ENCODE measurements around the gene NFKBIL1. TPM values are rescaled to one million over a fixed set of nuclear protein-coding genes. Genes with fewer than 3 reads are reported as not detected.

Gene NFKBIL1
- total RNA-seq, 1 donor, result 12.5 TPM

DNA sequence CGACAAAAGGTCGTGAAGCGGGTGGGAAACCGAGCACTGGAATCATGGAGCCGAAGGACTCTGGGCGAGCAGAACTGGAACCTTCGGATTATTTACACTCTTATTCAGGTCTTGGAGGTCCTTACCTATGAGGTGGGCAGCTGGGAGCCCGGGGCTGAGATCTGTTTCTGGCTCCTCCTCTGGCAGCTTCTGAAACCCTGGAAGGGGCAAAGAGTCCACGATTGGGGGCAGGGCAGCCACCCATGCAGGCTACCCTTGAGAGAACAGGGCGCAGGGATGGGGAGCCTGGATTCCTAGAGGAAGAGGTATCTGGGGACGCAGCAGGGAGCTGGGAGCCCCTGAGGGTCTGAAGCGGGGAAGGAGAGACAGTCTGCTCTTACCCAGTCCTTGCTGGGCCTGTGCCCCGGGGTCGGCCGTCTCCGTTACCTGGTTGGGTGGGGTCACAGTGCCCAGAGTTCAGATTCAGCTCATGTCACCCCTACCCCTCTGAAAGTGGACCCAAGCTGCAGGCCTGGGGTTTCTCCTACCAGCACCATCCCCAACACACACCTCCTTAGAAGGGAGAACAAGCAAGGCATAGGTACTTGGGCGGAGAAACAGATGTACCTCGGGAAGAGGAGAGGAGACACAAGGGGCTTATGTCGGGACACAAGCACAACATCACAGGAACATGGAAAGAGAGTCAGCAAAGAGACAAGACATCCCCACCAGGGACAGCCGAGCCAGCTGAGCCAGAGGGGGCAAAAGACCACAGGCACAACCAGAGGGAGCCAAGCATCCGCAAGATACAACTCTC, 34.2 kb downstream of the NFKBIL1 start:
- TF ChIP-seq, protein P1, sequence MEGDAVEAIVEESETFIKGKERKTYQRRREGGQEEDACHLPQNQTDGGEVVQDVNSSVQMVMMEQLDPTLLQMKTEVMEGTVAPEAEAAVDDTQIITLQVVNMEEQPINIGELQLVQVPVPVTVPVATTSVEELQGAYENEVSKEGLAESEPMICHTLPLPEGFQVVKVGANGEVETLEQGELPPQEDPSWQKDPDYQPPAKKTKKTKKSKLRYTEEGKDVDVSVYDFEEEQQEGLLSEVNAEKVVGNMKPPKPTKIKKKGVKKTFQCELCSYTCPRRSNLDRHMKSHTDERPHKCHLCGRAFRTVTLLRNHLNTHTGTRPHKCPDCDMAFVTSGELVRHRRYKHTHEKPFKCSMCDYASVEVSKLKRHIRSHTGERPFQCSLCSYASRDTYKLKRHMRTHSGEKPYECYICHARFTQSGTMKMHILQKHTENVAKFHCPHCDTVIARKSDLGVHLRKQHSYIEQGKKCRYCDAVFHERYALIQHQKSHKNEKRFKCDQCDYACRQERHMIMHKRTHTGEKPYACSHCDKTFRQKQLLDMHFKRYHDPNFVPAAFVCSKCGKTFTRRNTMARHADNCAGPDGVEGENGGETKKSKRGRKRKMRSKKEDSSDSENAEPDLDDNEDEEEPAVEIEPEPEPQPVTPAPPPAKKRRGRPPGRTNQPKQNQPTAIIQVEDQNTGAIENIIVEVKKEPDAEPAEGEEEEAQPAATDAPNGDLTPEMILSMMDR (IDR thresholded peaks at IDR 0.05; ENCODE audit: insufficient read depth, low read depth, low read length), result no peak
- peak overlapping the region; percentile 88 for H3K4me3 ChIP-seq (ENCODE audit: low read depth, low read length)
- no peak for DNase-seq (ENCODE audit: low read depth)

DNA sequence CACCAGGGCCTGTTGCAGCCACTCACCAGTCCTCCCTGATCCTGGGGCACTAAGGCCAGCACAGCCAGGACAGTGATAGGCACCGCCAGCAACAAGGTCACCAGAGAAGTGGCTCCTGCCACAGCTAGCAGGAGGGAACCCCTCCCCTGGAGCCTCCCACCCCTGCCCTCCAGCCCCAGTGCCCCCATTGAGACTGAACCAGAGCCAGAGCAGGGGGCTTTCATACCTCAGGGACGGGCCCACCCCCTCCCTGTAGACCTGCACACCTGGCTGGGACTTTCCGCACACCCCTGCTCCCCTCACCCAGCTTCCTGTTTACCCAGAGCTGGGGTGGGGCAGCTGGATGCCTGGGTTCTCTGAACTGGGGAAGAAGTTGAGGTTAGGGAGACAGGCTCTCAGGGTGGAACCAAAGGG, 34.8 kb downstream of the NFKBIL1 start, which contains the start of gene LTB:
Gene LTB, minus strand, starts transcription at position 195 of the 414 bp plus-strand sequence. Its CDS starts 7 bp downstream, at position 188.
- TF ChIP-seq, protein P1 (IDR thresholded peaks at IDR 0.05; ENCODE audit: insufficient read depth, low read depth, low read length), result no peak
- peak within 1 kb of the TSS; percentile 88 for H3K4me3 ChIP-seq (ENCODE audit: low read depth, low read length)
- DNase-seq (ENCODE audit: low read depth), result no peak

DNA sequence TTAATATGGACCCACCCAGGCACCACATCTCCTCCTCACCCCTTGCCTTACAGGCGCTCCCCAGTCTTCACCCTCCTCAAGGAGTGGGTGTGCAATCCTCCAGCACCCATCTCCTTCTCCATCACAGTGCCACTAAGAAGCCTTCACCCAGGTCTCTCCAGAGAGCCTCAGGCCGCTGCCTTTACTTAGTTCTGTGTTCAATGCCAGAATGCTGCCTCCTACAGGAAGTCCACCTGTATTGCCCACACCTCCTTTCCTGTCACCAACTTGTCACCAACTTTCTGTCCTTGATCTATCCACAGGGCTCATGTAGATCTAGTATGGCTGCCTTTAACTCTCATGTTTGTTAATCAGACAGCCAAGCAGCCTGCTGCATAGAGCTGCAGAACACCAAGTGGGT, 38.1 kb downstream of the NFKBIL1 start:
- TF ChIP-seq, protein P1 (IDR thresholded peaks at IDR 0.05; ENCODE audit: insufficient read depth, low read depth, low read length), result peak; percentile 37
- H3K4me3 ChIP-seq (ENCODE audit: low read depth, low read length), result no peak overlapping the region
- DNase-seq (ENCODE audit: low read depth), result no peak

DNA sequence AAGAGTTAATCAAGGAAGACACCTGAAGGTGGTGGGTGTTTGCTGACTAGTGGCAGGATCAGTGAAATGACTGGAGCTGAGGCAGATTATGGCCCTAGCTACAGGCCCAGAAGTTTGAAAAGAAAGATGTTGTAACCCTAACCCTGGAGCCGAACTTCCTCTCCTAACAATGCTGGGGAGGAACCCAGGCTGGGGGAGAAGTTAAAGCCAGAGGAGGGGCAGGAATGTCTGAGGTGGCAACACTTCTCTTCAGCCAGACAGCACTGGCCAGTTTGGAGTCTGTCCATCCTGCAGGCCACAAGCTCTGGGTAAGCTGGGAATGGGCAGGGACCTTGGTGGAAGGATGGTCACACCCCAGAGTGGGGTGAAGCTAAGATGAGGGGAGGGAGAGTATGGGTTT, 38.6 kb downstream of the NFKBIL1 start, which contains the start of gene LST1:
Gene LST1, plus strand, starts transcription at position 270 of the 400 bp plus-strand sequence. CDS start 1,023 bp downstream, outside the sequence.
- DNase-seq (ENCODE audit: low read depth), result no peak
- H3K4me3 ChIP-seq (ENCODE audit: low read depth, low read length), result no peak within 1 kb of the TSS
- TF ChIP-seq, protein P1 (IDR thresholded peaks at IDR 0.05; ENCODE audit: insufficient read depth, low read depth, low read length), result no peak

DNA sequence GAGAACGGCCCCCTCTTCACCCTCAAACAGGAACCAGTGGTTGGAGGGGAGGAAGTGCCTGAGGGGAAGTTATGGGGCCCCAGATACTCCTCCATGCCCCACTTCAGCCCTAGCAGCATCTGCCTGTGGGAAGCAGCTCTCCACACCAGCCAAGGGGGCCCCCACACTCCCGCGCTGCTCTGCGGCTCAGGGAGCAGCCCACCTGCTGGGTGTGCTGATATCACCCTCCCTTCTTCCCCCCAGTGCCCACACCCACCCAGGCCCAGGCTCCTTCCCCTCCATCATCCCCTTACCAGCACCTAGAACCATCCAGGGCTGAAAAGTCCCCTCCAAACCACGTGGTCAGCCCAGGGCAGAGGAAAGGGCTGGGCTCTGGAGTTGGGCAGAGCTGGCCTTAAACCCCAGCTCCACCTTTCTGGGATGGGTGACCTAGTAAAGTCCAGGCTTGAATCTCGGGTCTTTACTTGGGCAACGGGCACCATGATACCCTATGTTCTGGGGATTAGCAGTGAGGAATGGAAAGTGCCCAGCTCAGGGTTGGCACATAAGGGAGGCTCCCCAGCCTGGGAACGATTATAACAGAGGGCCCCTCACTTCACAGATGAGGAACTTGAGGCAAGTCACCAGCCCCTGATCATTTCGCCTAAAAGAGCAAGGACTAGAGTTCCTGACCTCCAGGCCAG, 39.3 kb downstream of the NFKBIL1 start:
- no peak for DNase-seq (ENCODE audit: low read depth)
- H3K4me3 ChIP-seq (ENCODE audit: low read depth, low read length), result no peak overlapping the region
- TF ChIP-seq, protein P1 (IDR thresholded peaks at IDR 0.05; ENCODE audit: insufficient read depth, low read depth, low read length), result no peak

DNA sequence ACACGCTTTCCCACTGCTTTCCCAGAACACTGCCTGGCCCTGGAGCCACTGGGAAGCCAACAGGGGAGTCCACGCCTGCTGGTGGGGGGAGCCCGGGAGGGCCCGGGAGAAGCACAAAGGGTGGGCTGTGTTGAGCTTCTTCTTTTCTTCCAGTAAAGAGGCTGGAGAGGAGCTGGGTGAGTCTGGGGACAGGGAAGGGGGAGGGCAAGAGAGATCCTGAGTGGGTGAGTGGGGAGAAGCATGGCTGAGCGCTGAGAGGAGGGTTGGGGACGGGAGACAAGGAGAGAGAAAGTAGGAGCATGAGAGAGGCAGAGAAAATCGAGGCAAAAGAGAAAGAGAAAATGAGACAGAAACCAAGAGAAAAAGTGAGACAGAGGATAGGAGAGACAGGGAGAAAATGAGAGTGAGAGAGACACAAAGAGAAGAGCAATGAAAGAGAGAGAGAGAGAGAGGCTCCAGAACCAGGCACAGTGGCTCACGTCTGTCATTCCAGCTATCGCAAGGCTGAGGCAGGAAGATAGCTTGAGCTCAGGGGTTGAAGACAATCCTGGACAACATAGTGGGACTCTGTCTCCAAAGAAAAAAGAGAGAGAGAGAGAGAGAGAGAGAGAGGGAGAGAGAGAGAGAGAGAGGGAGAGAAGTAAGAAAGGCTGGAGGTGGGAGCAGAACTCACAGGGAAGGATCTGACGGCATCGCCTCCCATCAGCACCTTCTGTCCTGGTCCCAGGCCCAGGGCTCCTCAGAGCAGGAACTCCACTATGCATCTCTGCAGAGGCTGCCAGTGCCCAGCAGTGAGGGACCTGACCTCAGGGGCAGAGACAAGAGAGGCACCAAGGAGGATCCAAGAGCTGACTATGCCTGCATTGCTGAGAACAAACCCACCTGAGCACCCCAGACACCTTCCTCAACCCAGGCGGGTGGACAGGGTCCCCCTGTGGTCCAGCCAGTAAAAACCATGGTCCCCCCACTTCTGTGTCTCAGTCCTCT, 40.7 kb downstream of the NFKBIL1 start:
- DNase-seq (ENCODE audit: low read depth), result no peak
- TF ChIP-seq, protein P1 (IDR thresholded peaks at IDR 0.05; ENCODE audit: insufficient read depth, low read depth, low read length), result no peak
- no peak overlapping the region for H3K4me3 ChIP-seq (ENCODE audit: low read depth, low read length)
